Smooth muscle cell (in vitro differentiated cells): Measurements from ENCODE around the gene RAB40C. TPM values are rescaled to one million over a fixed set of nuclear protein-coding genes. Genes with fewer than 3 reads are reported as not detected.

ENCODE experiments used
- DNase-seq: peaks from one replicate; lab custom pipeline; 2025; ENCODE audit not compliant: unreplicated experiment; lab: John Stamatoyannopoulos, UW
- H2AFZ ChIP-seq: fragments of 200-600 bp; sonication (generic); 2 replicates; pipeline ENCODE4 v1.6.0; 2016; ENCODE audit warnings: antibody characterized with exemption, low read depth, mild to moderate bottlenecking
- H3F3A ChIP-seq: fragments of 200-600 bp; sonication (generic); 2 replicates; pipeline ENCODE4 v1.6.0; 2017; ENCODE audit warnings: antibody characterized with exemption, low read depth
- H3K27ac ChIP-seq: fragments of 200-600 bp; sonication (generic); 2 replicates; pipeline ENCODE4 v1.5.1; 2016; ENCODE audit warnings: low read depth, mild to moderate bottlenecking
- H3K27me3 ChIP-seq: fragments of 200-600 bp; sonication (generic); 2 replicates; pipeline ENCODE4 v1.6.1; 2016; ENCODE audit warnings: low read depth, mild to moderate bottlenecking
- H3K36me3 ChIP-seq: fragments of 200-600 bp; sonication (generic); 2 replicates; pipeline ENCODE4 v1.5.1; 2016; ENCODE audit warnings: low read depth
- H3K4me1 ChIP-seq: fragments of 200-600 bp; sonication (generic); 2 replicates; pipeline ENCODE4 v1.5.1; 2016; ENCODE audit warnings: low read depth
- H3K4me2 ChIP-seq: fragments of 200-600 bp; sonication (generic); 2 replicates; pipeline ENCODE4 v1.6.0; 2016; ENCODE audit warnings: mild to moderate bottlenecking
- H3K4me3 ChIP-seq: fragments of 200-600 bp; sonication (generic); 2 replicates; pipeline ENCODE4 v1.5.1; 2016; ENCODE audit warnings: mild to moderate bottlenecking
- H3K79me2 ChIP-seq: fragments of 200-600 bp; sonication (generic); 2 replicates; pipeline ENCODE4 v1.6.0; 2016; ENCODE audit warnings: low read depth, mild to moderate bottlenecking
- H3K9ac ChIP-seq: fragments of 200-600 bp; sonication (generic); 2 replicates; pipeline ENCODE4 v1.6.0; 2016; ENCODE audit warnings: low read depth
- H3K9me3 ChIP-seq: fragments of 200-600 bp; sonication (generic); replicated peaks from 2 replicates; pipeline ENCODE4 v1.5.1; 2016; ENCODE audit warnings: low read depth
- H4K20me1 ChIP-seq: fragments of 200-600 bp; sonication (generic); 2 replicates; pipeline ENCODE4 v1.6.0; 2016; ENCODE audit warnings: low read depth
- WGBS: methylation state at CpG from one replicate; pipeline ENCODE4 v1.1.7; 2016; ENCODE audit warnings: low lambda C conversion rate; 5-methylcytosine and 5-hydroxymethylcytosine counted together
- polyA plus RNA-seq: library from polyadenylated mRNA; unstranded; fragments of >200 nt; fragmentation: Nextera tagmentation; extraction: Ambion mirVana; gene quantifications from 2 replicates; pipeline ENCODE4 v1.2.1, GENCODE V29; 2016
- total RNA-seq: library from RNA; depleted of rRNA; stranded (reverse); fragments of >200 nt; gene quantifications from 2 replicates; pipeline ENCODE4 v1.2.3, GENCODE V29; 2014
- TF ChIP-seq, protein P1 (sequence below): fragments of 200-600 bp; sonication (generic); IDR thresholded peaks from 2 replicates; pipeline ENCODE4 v1.5.1; 2017; ENCODE audit warnings: borderline replicate concordance, mild to moderate bottlenecking, antibody characterized with exemption; ENCODE audit not compliant: insufficient read depth, poor library complexity, severe bottlenecking

The RAB40C gene
- total and polyA plus RNA-seq, 2 experiments from 2014 or later = 21.2 to 28.3 TPM

DNA sequence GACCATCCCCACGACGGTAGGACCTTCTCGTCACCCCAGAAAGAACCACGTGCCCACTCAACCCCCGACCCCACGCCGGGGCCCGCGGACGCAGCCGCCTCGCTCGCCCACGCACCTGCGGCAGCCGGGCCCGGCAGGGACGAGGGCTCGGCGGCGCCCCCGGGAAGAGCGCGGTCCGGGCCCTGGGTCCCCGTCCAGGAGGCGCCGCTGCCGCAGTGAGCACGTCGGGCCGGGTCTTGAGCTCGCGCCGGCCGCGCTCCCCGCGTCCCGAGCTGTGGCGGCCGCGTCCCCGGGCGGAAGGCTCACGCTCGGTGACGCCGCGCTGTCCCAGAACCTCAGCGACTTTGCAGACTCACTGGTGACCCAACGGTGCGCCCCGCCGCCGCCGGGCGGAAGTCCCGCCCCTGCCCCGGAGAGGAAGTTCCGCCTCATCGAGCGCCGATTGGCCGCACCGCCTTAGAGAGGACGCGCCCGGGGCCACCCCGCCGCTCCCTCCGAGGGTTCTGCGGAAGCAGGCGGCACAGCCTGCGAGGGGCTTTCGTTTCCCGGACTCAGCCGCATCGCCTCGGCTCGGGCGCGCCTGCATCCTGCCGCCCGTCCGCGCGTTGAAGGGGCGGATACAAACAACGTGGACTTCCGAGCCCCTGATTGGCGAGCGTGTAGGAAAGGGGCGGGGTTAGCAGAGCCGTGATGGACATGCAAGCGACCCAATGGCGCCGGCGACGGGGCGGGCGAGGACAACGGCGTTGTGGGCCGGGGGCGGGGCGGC lies 793 bp upstream of the RAB40C start:
- TF ChIP-seq, protein P1, sequence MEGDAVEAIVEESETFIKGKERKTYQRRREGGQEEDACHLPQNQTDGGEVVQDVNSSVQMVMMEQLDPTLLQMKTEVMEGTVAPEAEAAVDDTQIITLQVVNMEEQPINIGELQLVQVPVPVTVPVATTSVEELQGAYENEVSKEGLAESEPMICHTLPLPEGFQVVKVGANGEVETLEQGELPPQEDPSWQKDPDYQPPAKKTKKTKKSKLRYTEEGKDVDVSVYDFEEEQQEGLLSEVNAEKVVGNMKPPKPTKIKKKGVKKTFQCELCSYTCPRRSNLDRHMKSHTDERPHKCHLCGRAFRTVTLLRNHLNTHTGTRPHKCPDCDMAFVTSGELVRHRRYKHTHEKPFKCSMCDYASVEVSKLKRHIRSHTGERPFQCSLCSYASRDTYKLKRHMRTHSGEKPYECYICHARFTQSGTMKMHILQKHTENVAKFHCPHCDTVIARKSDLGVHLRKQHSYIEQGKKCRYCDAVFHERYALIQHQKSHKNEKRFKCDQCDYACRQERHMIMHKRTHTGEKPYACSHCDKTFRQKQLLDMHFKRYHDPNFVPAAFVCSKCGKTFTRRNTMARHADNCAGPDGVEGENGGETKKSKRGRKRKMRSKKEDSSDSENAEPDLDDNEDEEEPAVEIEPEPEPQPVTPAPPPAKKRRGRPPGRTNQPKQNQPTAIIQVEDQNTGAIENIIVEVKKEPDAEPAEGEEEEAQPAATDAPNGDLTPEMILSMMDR = no peak
- DNase-seq = peak; percentile 100
- Histone ChIP-seq H2AFZ (peak overlapping the region; percentile 94), H3K9me3 (no peaks in the 10 kb centered on the region), H3K4me3 (peak overlapping the region; percentile 93), H4K20me1 (peaks cover 38% of the 10 kb centered on the region), H3K9ac (peak overlapping the region; percentile 97), H3K4me2 (peak overlapping the region; percentile 84), H3K79me2 (peaks cover 39% of the 10 kb centered on the region), H3K27me3 (no peaks in the 10 kb centered on the region), H3K4me1 (peaks cover 6% of the 10 kb centered on the region), H3K27ac (peak overlapping the region; percentile 97), H3F3A (no peaks in the 10 kb centered on the region), H3K36me3 (no peaks in the 10 kb centered on the region)
- WGBS = under 1% methylated on average over 97 of the region's 107 CpGs

DNA sequence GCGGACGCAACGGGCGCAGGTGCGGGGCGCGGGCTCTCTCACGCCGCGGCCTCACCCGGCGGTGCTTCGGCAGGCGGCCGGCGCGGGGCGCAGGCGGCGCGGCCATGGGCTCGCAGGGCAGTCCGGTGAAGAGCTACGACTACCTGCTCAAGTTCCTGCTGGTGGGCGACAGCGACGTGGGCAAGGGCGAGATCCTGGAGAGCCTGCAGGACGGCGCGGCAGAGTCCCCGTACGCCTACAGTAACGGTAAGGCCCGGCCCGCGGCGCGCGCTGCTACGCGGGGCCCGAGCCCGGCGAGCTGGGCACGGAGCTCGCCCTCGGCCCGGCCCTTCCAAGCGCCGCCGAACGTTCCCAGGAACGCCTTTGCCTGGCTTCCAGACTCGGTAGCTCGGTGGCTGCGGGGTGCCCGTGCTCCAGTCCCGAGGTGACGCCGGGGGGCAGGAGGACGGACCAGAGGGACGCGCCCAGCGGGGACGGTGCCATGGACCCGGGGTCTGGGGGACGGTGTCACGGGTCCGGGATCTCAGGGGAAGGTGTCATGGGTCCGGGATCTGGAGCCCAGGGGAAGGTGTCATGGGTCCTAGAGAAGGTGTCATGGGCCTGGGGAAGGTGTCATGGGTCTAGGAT lies 435 bp downstream of the RAB40C start:
- H4K20me1 ChIP-seq = peaks cover 50% of the 10 kb centered on the region

DNA sequence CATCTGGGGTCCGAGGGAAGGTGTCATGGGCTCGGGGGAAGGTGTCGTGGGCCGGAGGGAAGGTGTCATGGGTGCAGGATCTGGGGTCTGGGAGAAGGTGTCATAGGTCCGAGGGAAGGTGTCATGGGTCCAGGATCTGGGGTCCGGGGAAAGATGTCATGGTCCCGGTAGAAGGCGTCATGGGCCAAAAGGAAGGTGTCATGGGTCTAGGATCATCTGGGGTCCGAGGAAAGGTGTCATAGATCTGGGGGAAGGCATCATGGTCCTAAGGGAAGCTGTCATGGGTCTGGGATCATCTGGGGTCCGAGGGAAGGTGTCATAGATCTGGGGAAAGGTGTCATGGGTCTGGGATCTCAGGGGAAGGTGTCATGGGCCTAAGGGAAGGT lies 942 bp downstream of the RAB40C start:
- Histone ChIP-seq H3K27ac (no peak overlapping the region), H3K9ac (peak overlapping the region; percentile 85), H4K20me1 (peaks cover 55% of the 10 kb centered on the region), H3K4me1 (peaks cover 6% of the 10 kb centered on the region), H3K4me2 (peak overlapping the region; percentile 93), H3K27me3 (no peaks in the 10 kb centered on the region), H3K9me3 (no peaks in the 10 kb centered on the region), H3K36me3 (no peaks in the 10 kb centered on the region), H3K4me3 (peak overlapping the region; percentile 94), H3F3A (no peaks in the 10 kb centered on the region), H2AFZ (no peak overlapping the region), H3K79me2 (peaks cover 56% of the 10 kb centered on the region)
- no peak for DNase-seq
- 75% methylated on average over 10 of the region's 10 CpGs for WGBS
- TF ChIP-seq, protein P1 = no peak

More for the DNA sequence above, 435 bp downstream of the RAB40C start:
- H3K27me3 ChIP-seq = no peaks in the 10 kb centered on the region
- peak overlapping the region; percentile 85 for H3K9ac ChIP-seq
- peaks cover 51% of the 10 kb centered on the region for H3K79me2 ChIP-seq
- H3K36me3 ChIP-seq = no peaks in the 10 kb centered on the region
- peaks cover 6% of the 10 kb centered on the region for H3K4me1 ChIP-seq
- no peak overlapping the region for H3K27ac ChIP-seq
- peak; percentile 52 for DNase-seq
- H3K4me3 ChIP-seq = peak overlapping the region; percentile 94
- H3F3A ChIP-seq = no peaks in the 10 kb centered on the region
- no peak overlapping the region for H2AFZ ChIP-seq
- TF ChIP-seq, protein P1 = no peak
- 3% methylated on average over 59 of the region's 71 CpGs for WGBS
- peak overlapping the region; percentile 93 for H3K4me2 ChIP-seq
- no peaks in the 10 kb centered on the region for H3K9me3 ChIP-seq

DNA sequence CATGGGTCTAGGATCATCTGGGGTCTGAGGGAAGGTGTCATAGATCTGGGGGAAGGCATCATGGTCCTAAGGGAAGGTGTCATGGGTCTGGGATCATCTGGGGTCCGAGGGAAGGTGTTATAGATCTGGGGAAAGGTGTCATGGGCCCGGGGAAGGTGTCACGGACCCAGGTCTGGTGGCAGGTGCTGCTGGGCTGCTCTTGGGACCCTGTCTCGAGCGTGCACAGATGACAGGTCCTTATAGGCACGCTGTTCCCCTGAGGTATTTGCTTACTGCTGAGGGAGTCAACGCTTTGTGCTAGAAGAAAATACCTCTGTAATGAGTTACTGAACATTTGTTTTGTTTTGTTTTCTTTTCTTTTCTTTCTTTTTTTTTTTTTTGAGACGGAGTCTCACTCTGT lies 1.4 kb downstream of the RAB40C start:
- Histone ChIP-seq H3K79me2 (peaks cover 60% of the 10 kb centered on the region), H3K4me3 (peak overlapping the region; percentile 94), H3K4me2 (peak overlapping the region; percentile 93), H3K27ac (no peak overlapping the region), H3K9me3 (no peaks in the 10 kb centered on the region), H3K9ac (no peak overlapping the region), H3K36me3 (no peaks in the 10 kb centered on the region), H3K4me1 (peaks cover 6% of the 10 kb centered on the region), H3F3A (no peaks in the 10 kb centered on the region), H2AFZ (no peak overlapping the region), H4K20me1 (peaks cover 59% of the 10 kb centered on the region), H3K27me3 (no peaks in the 10 kb centered on the region)
- TF ChIP-seq, protein P1 = no peak
- WGBS = 88% methylated on average over 8 of the region's 8 CpGs
- DNase-seq = no peak
